ENCODE results near the gene HYDIN. TPM values are rescaled to one million over a fixed set of nuclear protein-coding genes. Genes with fewer than 3 reads are reported as not detected.
"Not testable (repeated sequence)": the region's sequence is repeated elsewhere in the genome, so short reads cannot be mapped to it uniquely, and the experiment has no call there.

HYDIN gene
- total and polyA plus RNA-seq, 4 donors, result 2.4 to 43.3 (median 18.9) TPM

DNA sequence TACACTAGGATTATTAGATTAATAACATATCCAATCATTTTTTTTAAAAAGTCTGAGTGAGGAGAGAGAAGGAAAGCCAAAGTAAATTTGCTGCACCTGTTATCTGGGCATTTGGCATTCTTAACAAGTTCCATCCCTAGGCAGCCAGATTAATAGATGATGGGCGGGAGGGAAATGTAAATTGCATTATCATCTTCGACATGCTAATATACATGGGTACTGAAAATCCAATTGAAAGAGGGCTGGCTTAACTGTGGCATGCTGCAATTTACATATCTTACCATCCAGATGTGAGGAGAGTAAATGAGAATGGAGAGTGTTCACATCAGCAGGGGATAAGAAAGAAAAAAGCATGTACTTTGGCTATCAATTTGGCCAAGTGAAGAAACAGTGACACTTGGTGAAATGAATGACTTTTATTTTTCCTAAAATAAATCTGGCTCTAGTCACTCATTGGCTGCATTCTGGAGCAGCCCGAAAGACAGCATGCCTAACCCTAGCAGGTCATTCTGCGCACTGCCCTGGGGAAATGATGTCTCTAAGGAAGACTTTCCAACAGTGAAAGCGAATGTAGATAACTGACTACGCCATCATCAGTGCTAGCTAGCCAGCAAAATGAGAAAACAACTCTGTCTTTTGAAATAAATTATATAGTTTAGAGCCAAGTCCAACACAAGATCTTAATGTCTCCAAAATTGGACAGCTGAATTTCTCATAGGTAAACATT lies 57.9 kb downstream of the HYDIN start:
- ATAC-seq (ENCODE audit: insufficient read depth, low FRiP score), result no peak
- Histone ChIP-seq H3K4me3 (no peak overlapping the region), H3K9me3 (ENCODE audit: control insufficient read depth in 4 of 4, insufficient read depth in 3 of 4, low read length in 3 of 4) (no peaks in the 10 kb centered on the region), H3K36me3 (ENCODE audit: control insufficient read depth in 4 of 4, insufficient read depth in 4 of 4, low read length in 4 of 4) (no peaks in the 10 kb centered on the region), H3K4me1 (ENCODE audit: control insufficient read depth in 5 of 5, insufficient read depth in 5 of 5, low read length in 5 of 5) (no peaks in the 10 kb centered on the region), H3K27me3 (ENCODE audit: control insufficient read depth in 3 of 3, insufficient read depth in 3 of 3, low read length in 2 of 3) (no peaks in the 10 kb centered on the region), H3K27ac (ENCODE audit: low read depth in 1 of 2, low read length in 1 of 2) (no peak overlapping the region), H3K9ac (ENCODE audit: insufficient read depth in 1 of 2, low read length in 2 of 2) (no peak overlapping the region)
- no peak for DNase-seq
- TF ChIP-seq, protein P1, sequence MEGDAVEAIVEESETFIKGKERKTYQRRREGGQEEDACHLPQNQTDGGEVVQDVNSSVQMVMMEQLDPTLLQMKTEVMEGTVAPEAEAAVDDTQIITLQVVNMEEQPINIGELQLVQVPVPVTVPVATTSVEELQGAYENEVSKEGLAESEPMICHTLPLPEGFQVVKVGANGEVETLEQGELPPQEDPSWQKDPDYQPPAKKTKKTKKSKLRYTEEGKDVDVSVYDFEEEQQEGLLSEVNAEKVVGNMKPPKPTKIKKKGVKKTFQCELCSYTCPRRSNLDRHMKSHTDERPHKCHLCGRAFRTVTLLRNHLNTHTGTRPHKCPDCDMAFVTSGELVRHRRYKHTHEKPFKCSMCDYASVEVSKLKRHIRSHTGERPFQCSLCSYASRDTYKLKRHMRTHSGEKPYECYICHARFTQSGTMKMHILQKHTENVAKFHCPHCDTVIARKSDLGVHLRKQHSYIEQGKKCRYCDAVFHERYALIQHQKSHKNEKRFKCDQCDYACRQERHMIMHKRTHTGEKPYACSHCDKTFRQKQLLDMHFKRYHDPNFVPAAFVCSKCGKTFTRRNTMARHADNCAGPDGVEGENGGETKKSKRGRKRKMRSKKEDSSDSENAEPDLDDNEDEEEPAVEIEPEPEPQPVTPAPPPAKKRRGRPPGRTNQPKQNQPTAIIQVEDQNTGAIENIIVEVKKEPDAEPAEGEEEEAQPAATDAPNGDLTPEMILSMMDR (IDR thresholded peaks at IDR 0.05; ENCODE audit: control extremely low read depth, extremely low read depth), result no peak
- 88 to 89% methylated on average over 6 of the region's 6 CpGs for WGBS, 2 donors

DNA sequence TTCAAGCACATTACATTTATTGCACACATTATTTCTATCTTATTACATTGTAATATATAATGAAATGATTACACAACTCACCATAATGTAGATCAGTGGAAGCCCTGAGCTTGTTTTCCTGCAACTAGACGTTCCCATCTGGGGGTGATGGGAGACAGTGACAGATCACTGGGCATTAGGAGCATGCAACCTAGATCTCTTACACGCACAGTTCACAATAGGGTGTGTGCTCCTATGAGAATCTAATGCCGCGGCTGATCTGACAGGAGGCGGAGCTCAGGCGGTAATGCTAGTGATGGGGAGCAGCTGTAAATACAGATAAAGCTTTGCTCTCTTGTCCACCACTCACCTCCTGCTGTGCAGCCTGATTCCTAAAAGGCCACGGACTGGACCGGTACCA lies 69.5 kb downstream of the HYDIN start:
- 77 to 93% methylated on average over 6 to 7 of the region's 8 CpGs for WGBS, 2 donors

DNA sequence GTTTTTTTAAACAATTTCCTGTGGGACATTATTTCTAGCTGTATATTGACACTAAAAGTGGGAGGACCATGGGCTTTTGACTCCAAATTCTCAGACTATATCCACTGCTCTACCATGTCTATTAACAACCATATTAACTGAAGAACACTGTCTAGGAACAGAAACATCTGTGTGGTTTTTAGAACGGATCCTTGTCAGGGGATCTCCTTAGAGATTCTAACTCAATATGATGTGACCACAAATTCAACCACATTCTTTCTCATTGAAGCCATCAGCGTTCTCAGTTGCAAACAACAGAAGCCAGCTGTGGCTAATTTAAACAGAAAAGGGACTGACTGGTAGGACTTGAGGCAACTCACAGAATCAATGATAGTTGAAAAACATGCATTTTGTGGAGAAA lies 73.2 kb downstream of the HYDIN start:
- H3K27me3 ChIP-seq (ENCODE audit: control insufficient read depth in 3 of 3, insufficient read depth in 3 of 3, low read length in 2 of 3); H3K9ac ChIP-seq (ENCODE audit: insufficient read depth in 1 of 2, low read length in 2 of 2); H3K4me1 ChIP-seq (ENCODE audit: control insufficient read depth in 5 of 5, insufficient read depth in 5 of 5, low read length in 5 of 5); ATAC-seq (ENCODE audit: insufficient read depth, low FRiP score); H3K9me3 ChIP-seq (ENCODE audit: control insufficient read depth in 4 of 4, insufficient read depth in 3 of 4, low read length in 3 of 4); H3K27ac ChIP-seq (ENCODE audit: low read depth in 1 of 2, low read length in 1 of 2); H3K4me3 ChIP-seq; DNase-seq; H3K36me3 ChIP-seq (ENCODE audit: control insufficient read depth in 4 of 4, insufficient read depth in 4 of 4, low read length in 4 of 4): not testable (repeated sequence)
- WGBS, 2 donors, result 51 to 73% methylated on average over 1 to 2 of the region's 2 CpGs

More for the DNA sequence above, 69.5 kb downstream of the HYDIN start:
- H3K4me1 ChIP-seq (ENCODE audit: control insufficient read depth in 5 of 5, insufficient read depth in 5 of 5, low read length in 5 of 5); H3K9ac ChIP-seq (ENCODE audit: insufficient read depth in 1 of 2, low read length in 2 of 2); H3K36me3 ChIP-seq (ENCODE audit: control insufficient read depth in 4 of 4, insufficient read depth in 4 of 4, low read length in 4 of 4); H3K27me3 ChIP-seq (ENCODE audit: control insufficient read depth in 3 of 3, insufficient read depth in 3 of 3, low read length in 2 of 3); H3K4me3 ChIP-seq; DNase-seq; ATAC-seq (ENCODE audit: insufficient read depth, low FRiP score); H3K9me3 ChIP-seq (ENCODE audit: control insufficient read depth in 4 of 4, insufficient read depth in 3 of 4, low read length in 3 of 4); H3K27ac ChIP-seq (ENCODE audit: low read depth in 1 of 2, low read length in 1 of 2): not testable (repeated sequence)

DNA sequence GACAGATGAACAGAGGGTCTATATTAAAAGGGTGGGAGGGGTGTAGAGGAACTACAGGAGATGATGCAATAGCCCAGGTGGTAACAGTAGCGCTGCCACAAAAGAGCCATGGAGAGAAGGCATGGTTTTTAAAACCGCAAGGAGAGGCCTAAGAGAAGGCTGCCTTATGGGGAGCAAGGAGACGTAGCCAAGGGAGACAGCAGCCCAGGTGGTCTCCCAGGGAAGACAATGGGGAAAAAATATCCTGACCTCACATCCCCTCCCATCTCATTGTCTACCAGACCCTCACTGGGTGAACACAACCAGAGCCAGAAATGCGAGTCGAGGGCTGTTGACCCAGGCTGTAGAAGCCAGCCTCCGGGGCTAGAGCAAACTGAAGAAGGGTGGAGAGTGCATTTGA lies 77.2 kb downstream of the HYDIN start:
- not testable (repeated sequence) for H3K27me3 ChIP-seq (ENCODE audit: control insufficient read depth in 3 of 3, insufficient read depth in 3 of 3, low read length in 2 of 3); H3K27ac ChIP-seq (ENCODE audit: low read depth in 1 of 2, low read length in 1 of 2); ATAC-seq (ENCODE audit: insufficient read depth, low FRiP score); H3K4me1 ChIP-seq (ENCODE audit: control insufficient read depth in 5 of 5, insufficient read depth in 5 of 5, low read length in 5 of 5); H3K4me3 ChIP-seq; H3K9me3 ChIP-seq (ENCODE audit: control insufficient read depth in 4 of 4, insufficient read depth in 3 of 4, low read length in 3 of 4); H3K36me3 ChIP-seq (ENCODE audit: control insufficient read depth in 4 of 4, insufficient read depth in 4 of 4, low read length in 4 of 4); DNase-seq; H3K9ac ChIP-seq (ENCODE audit: insufficient read depth in 1 of 2, low read length in 2 of 2)
- 50 to 92% methylated on average over 1 of the region's 6 CpGs for WGBS, 2 donors

DNA sequence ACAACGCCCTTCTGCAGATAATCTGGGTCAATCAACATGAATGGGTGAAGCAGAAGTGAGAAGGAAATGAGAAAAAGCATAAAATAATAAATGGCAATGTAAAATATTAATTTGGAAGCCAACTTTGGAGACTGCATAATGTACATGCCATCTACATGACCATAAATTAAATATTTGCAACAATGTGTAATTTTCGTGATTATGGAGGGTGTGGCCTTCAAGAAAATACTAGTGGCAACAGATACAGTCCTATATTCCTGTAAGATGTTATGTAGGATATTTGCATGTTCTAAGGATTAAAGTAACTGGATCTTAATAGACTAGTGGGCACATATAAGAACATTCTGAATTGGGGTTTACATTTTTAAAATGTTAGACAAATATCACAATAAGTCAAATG lies 78.9 kb downstream of the HYDIN start:
- not testable (repeated sequence) for H3K9ac ChIP-seq (ENCODE audit: insufficient read depth in 1 of 2, low read length in 2 of 2); H3K36me3 ChIP-seq (ENCODE audit: control insufficient read depth in 4 of 4, insufficient read depth in 4 of 4, low read length in 4 of 4); DNase-seq; H3K27ac ChIP-seq (ENCODE audit: low read depth in 1 of 2, low read length in 1 of 2); H3K4me1 ChIP-seq (ENCODE audit: control insufficient read depth in 5 of 5, insufficient read depth in 5 of 5, low read length in 5 of 5); H3K9me3 ChIP-seq (ENCODE audit: control insufficient read depth in 4 of 4, insufficient read depth in 3 of 4, low read length in 3 of 4); ATAC-seq (ENCODE audit: insufficient read depth, low FRiP score); H3K27me3 ChIP-seq (ENCODE audit: control insufficient read depth in 3 of 3, insufficient read depth in 3 of 3, low read length in 2 of 3); H3K4me3 ChIP-seq
- 77% methylated on average over 2 of the region's 2 CpGs; no CpG with 5 or more reads in 1 of the 2 donors for WGBS, 2 donors

DNA sequence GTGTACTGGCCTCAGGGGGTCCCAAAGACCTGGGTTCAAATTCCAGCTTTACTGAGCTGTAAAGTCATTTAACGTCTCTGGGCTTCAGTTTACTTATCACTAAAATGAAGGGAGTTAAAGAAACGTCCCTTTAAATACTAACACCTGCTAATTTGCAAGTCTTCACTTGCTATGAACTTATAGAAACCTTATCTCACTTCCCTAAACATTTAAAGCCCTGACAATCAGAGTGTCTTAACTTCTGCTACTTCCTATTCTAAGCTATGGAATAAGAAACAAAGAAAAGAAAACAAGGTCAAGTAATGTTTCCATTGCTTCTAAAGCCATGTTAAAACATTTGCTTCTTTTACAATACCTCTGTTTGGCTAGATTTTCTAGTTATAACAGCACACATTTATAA lies 87.3 kb downstream of the HYDIN start:
- DNase-seq; H3K4me1 ChIP-seq (ENCODE audit: control insufficient read depth in 5 of 5, insufficient read depth in 5 of 5, low read length in 5 of 5); H3K27ac ChIP-seq (ENCODE audit: low read depth in 1 of 2, low read length in 1 of 2); H3K4me3 ChIP-seq; H3K27me3 ChIP-seq (ENCODE audit: control insufficient read depth in 3 of 3, insufficient read depth in 3 of 3, low read length in 2 of 3); ATAC-seq (ENCODE audit: insufficient read depth, low FRiP score); H3K9me3 ChIP-seq (ENCODE audit: control insufficient read depth in 4 of 4, insufficient read depth in 3 of 4, low read length in 3 of 4); H3K36me3 ChIP-seq (ENCODE audit: control insufficient read depth in 4 of 4, insufficient read depth in 4 of 4, low read length in 4 of 4); H3K9ac ChIP-seq (ENCODE audit: insufficient read depth in 1 of 2, low read length in 2 of 2): not testable (repeated sequence)
- 0 to 25% methylated on average over 1 of the region's 2 CpGs for WGBS, 2 donors

DNA sequence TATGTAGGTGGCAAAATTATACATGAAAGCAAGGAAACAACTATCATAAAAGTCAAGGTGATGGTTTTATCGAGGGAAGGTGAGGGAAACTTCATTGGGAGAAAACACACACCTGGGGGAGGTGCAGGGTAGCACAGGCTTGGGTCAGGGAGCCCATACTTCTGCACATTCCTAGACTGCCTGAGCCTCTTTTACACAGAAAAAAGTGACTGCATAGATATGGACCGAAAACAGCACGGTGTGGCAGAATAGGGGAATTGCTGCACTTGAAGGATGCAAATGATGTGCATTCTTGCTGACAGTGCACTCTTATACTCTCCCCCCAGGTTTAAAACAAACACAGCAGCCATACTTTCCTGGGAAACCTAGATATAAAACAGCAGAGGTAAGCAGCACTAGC lies 120.0 kb downstream of the HYDIN start:
- H3K27ac ChIP-seq (ENCODE audit: low read depth in 1 of 2, low read length in 1 of 2); H3K4me1 ChIP-seq (ENCODE audit: control insufficient read depth in 5 of 5, insufficient read depth in 5 of 5, low read length in 5 of 5); H3K9ac ChIP-seq (ENCODE audit: insufficient read depth in 1 of 2, low read length in 2 of 2); H3K4me3 ChIP-seq; DNase-seq; ATAC-seq (ENCODE audit: insufficient read depth, low FRiP score); H3K9me3 ChIP-seq (ENCODE audit: control insufficient read depth in 4 of 4, insufficient read depth in 3 of 4, low read length in 3 of 4); H3K27me3 ChIP-seq (ENCODE audit: control insufficient read depth in 3 of 3, insufficient read depth in 3 of 3, low read length in 2 of 3); H3K36me3 ChIP-seq (ENCODE audit: control insufficient read depth in 4 of 4, insufficient read depth in 4 of 4, low read length in 4 of 4): not testable (repeated sequence)
- 90 to 94% methylated on average over 1 of the region's 3 CpGs for WGBS, 2 donors
